Fibroblast of pulmonary artery (primary cell): Measurements from ENCODE around the gene HELZ2.

Experiments
- DNase-seq: peaks from one replicate; pipeline ENCODE4 v3.0.0-alpha.2; 2010; ENCODE audit warnings: low read depth
- H3K4me3 ChIP-seq: replicated peaks from 2 replicates; pipeline ENCODE4 v1.5.1; 2011; ENCODE audit warnings: low read depth, mild to moderate bottlenecking, control low read depth, low read length, moderate library complexity
- TF ChIP-seq, protein P1 (sequence below): IDR thresholded peaks from 2 replicates; pipeline ENCODE4 v1.5.1; 2011; ENCODE audit warnings: mild to moderate bottlenecking, control low read depth, low read length, inconsistent platforms; ENCODE audit errors: missing control alignments

Gene HELZ2

DNA sequence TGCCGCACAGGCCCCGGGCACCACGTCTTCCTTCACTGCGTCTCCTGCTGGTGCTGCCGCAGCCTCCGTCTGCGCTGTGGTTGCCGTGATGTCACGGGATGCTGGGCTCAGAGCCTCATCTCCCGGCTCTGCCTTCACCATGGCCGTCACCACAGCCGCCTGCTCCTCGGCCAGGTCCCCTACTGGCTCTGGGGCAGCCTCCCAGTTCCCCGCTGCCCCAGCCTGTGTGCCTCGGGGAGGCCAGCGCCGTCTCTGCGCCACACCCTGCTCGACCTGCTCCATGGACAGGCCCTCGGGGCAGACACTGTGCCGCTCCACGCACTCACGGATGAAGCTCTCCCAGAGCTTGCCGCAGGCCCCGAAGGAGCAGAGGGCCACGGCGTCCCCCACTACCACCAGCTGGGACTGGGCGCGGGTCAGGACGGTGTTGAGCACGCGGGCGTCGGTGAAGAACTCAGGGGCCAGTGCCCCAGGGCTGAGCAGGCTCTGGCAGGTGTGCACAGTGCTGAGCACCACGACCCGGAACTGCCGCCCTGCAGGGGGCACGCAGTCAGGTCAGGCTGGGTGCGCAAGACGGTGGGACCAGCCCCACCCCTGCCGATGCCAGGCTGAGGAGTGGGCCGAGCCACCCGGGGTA, 8.2 kb downstream of the HELZ2 start:
- H3K4me3 ChIP-seq, result no peak overlapping the region
- TF ChIP-seq, protein P1, sequence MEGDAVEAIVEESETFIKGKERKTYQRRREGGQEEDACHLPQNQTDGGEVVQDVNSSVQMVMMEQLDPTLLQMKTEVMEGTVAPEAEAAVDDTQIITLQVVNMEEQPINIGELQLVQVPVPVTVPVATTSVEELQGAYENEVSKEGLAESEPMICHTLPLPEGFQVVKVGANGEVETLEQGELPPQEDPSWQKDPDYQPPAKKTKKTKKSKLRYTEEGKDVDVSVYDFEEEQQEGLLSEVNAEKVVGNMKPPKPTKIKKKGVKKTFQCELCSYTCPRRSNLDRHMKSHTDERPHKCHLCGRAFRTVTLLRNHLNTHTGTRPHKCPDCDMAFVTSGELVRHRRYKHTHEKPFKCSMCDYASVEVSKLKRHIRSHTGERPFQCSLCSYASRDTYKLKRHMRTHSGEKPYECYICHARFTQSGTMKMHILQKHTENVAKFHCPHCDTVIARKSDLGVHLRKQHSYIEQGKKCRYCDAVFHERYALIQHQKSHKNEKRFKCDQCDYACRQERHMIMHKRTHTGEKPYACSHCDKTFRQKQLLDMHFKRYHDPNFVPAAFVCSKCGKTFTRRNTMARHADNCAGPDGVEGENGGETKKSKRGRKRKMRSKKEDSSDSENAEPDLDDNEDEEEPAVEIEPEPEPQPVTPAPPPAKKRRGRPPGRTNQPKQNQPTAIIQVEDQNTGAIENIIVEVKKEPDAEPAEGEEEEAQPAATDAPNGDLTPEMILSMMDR, result no peak

DNA sequence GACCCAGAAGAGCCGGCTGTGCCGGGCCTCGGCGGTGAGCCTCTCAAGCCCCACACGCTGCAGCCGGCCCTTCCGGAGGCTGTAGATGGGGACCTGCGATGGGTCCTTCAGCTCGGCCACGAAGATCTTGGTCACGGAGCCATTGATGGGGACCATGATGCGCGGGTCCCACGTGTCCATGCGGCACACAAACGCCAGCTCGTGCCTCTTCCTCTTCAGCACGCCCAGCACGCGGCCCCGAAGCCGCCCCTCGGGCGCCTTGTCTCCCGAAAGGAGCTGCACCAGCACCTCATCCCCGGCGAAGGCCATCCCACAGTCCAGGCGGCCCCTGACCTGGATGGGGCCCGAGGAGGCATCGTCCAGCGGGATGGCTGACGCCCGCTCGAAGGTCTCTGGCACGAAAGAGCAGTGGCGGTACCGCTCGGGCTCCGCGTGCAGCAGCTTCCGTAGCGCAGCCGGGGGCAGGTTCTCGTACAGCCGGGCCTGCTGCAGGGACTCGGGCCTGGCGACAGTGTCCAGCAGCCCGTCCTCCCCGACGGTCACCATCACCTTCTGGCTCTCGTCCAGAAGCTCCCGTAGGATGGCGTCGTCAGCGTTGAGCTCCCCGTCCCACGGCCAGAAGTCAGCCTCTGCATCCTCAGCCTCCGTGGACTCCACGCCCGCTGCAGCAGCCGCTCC, 8.9 kb downstream of the HELZ2 start:
- no peak overlapping the region for H3K4me3 ChIP-seq
- no peak for DNase-seq
- TF ChIP-seq, protein P1, result no peak

More for the DNA sequence above, 8.2 kb downstream of the HELZ2 start:
- DNase-seq, result no peak

DNA sequence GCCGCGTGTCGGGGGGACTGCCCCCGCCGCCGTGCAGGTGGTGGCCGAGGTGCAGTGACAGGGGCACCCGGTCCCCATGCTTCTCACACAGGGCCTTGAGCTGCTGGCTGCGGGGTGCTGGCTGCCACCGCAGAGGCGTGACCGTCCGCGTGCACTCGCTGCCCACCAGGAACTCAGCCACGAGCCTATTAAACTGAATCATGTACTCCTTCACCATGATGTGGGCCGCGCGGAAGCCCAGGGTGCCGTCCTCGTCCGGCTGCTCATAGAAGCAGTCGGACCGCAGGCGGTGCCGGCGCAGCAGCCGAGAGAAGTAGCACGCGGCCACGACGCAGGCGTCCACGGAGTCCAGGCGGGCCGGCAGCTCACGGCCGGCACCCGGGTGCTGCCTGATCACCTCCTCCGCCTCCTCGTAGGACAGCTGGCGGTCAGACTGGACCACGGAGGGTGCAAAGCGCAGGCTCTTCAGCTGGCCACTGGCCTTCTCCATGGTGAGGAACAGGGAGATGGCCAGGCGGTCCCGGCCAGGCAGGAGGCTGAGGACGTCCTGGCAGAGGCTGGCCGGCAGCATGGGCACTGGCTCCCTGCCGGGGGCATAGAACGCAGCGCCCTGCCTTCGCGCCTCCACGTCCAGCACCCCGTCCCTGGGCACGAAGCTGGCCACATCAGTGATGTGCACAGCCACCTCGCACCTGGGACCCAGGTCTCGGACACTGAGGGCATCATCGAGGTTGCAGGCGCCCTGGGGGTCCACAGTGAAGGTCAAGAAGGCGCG, 9.8 kb downstream of the HELZ2 start:
- TF ChIP-seq, protein P1, result no peak
- DNase-seq, result no peak
- no peak overlapping the region for H3K4me3 ChIP-seq

DNA sequence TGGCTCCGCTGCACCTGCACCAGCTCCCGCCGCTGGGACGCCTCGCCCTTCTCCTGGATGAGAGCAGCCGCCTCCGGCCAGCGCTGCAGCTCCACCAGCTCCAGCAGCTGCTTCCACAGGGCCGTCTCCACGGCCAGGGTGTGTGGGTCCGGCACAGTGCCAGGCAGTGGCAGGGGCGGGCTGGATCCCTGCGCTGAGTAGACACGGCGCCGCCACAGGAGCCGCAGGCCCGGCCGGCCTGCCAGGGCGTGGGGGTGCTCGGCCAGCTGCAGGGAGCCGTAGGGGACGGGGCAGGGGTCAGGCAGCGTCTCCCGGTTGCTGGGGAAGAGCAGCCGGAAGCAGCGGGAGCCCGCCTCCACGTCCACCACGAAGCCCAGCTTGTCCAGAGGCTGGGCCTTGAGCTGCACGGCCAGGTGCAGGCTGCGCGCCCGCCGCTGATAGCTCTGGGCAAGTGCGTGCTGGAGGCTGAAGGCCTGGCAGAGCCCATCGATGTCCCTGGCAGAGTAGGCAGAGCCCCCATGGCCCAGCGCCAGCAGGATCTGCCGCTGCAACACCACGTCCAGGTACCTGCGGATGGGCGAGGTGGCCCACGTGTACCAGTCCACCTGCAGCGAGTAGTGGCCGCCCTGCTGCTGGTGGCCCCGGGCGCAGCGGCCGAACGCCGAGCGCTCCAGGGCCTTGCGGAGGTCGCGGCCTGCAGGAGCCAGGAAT, 10.7 kb downstream of the HELZ2 start:
- no peak for DNase-seq
- TF ChIP-seq, protein P1, result no peak

DNA sequence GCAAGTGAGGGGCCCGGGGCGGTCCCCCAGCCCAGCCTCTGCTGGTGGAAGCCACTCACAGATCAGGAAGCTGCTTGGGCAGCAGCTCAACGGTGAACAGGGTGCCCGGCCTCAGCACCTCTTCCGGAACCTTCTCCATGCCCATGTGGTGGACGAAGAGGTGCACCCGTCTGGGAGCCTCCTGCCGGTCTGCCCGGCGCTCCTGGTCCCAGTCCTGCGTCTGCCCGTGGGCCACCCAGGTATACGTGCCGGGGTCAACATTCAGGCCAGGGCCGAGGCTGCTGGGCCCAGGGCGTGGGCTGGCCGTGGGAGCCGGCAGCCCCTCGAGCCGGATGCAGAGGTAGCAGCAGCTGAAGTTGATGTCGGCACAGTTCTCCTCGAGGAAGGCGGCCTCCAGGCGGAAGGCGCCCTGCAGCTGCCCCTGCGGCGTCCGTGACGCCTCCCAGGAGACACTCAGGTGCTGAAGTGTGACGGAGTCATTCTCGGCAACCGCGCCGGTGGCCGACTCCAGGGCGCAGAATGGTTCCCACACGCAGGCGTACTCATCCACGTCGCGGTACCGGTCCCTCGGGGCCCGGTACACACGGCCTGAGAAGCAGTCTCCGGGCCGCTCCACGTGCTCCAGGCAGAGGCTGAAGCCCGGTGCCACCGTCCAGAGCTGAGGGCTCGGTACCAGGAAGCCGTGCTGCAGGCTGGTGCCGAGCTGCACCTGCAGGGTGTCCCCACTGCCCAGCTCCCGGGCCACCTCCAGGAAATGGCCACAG, 11.4 kb downstream of the HELZ2 start:
- no peak for DNase-seq
- TF ChIP-seq, protein P1, result no peak
- no peak overlapping the region for H3K4me3 ChIP-seq

More for the DNA sequence above, 10.7 kb downstream of the HELZ2 start:
- H3K4me3 ChIP-seq, result no peak overlapping the region

DNA sequence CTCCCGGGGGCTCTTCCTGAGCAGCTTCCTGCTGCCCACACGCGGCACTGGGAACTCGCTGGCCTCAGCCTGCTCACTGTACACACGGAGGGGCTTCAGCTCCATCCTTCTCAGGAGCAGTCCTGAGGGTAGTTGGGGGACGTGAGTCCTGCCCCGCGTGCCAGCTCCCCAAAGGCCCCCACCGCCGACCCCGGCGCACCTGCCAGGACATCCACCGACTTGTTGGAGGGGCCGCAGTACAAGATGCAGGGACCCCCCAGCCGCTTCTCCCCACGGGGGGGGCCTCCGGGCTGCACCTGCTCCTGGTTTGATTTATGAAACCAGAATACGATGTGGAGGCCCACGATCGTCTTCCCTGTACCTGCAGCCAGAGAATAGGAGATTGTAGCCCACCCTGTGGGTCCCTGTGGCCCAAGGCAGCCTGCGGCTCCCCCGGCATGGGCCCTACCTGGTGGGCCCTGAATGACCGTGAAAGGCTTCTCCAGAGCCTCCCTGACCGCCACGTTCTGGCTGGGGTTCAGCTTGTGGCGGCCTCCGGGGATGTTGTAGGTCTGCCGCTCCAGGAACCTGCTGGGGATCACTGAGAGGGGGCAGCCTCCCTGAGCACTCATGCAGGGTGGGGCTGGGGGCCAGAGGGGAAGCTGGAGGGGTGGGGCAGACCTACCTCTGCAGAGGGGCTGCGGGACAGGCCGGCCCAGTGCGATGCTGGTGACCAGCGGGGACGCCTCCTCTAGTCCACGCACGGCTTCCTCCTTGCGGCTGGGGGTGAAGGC, 12.2 kb downstream of the HELZ2 start:
- TF ChIP-seq, protein P1, result no peak
- DNase-seq, result no peak
- H3K4me3 ChIP-seq, result no peak overlapping the region
